GM12878 (cell line): ENCODE measurements around the gene CACNG3.

Experiments used
- CHD1 ChIP-seq: IDR thresholded peaks from 2 replicates; pipeline ENCODE4 v1.6.1; 2012; ENCODE audit warnings: low read depth, low read length, improper control_type of control experiment
- EZH2 ChIP-seq: IDR thresholded peaks from 2 replicates; pipeline ENCODE4 v1.6.1; 2012; ENCODE audit warnings: low read depth, mild to moderate bottlenecking, control low read depth, inconsistent platforms, low read length, borderline replicate concordance; ENCODE audit not compliant: control insufficient read depth
- GATAD2B ChIP-seq: fragments of 450-650 bp; conservative IDR thresholded peaks from 2 replicates; pipeline ENCODE4 v1.6.1; 2017; ENCODE audit warnings: low read depth, mild to moderate bottlenecking, moderate library complexity
- JUND ChIP-seq: IDR thresholded peaks from 2 replicates; pipeline ENCODE4 v1.6.1; 2012; ENCODE audit warnings: low read depth, mild to moderate bottlenecking, low read length, improper control_type of control experiment, moderate library complexity
- MTA3 ChIP-seq: IDR thresholded peaks from 2 replicates; pipeline ENCODE4 v1.6.1; 2012; ENCODE audit warnings: low read length, inconsistent platforms, borderline replicate concordance
- NFIC ChIP-seq: IDR thresholded peaks from 2 replicates; pipeline ENCODE4 v1.6.1; 2012; ENCODE audit warnings: low read depth, mild to moderate bottlenecking, inconsistent platforms, low read length, moderate library complexity
- POLR2A ChIP-seq: IDR thresholded peaks from 2 replicates; pipeline ENCODE4 v1.6.1; 2011; ENCODE audit warnings: low read depth, mild to moderate bottlenecking, low read length
- RFX5 ChIP-seq: IDR thresholded peaks from 2 replicates; pipeline ENCODE4 v1.6.1; 2011; ENCODE audit warnings: low read depth, low read length, improper control_type of control experiment
- SRF ChIP-seq, 2 experiments: IDR thresholded peaks; 2 replicates each; pipeline ENCODE4 v1.6.1; 2011; ENCODE audit warnings: low read depth in 2 of 2, low read length in 2 of 2, mild to moderate bottlenecking in 1 of 2, moderate library complexity in 1 of 2
- ZBED1 ChIP-seq: IDR thresholded peaks from 2 replicates; pipeline ENCODE4 v1.6.1; 2016; ENCODE audit warnings: borderline replicate concordance
- TF ChIP-seq, protein P1 (sequence below): IDR thresholded peaks from 2 replicates; pipeline ENCODE4 v1.6.1; 2011; ENCODE audit warnings: low read depth, mild to moderate bottlenecking, low read length, moderate library complexity, borderline replicate concordance; ENCODE audit errors: extremely low read depth
- TF ChIP-seq, protein P2 (sequence below): IDR thresholded peaks from 2 replicates; pipeline ENCODE4 v1.6.1; 2012; ENCODE audit warnings: low read depth, low read length, improper control_type of control experiment
- TF ChIP-seq, protein P3 (sequence below), 3 experiments: IDR thresholded peaks in 2 of 3; conservative IDR thresholded peaks in 1 of 3; 2 replicates each; pipeline ENCODE4 v1.5.1; 2011; ENCODE audit warnings: low read depth in 3 of 3, low read length in 3 of 3, mild to moderate bottlenecking in 3 of 3, control low read depth in 2 of 3, moderate library complexity in 2 of 3, inconsistent platforms in 1 of 3, mixed read lengths in 1 of 3; ENCODE audit not compliant: control insufficient read depth in 2 of 3, insufficient read depth in 1 of 3; ENCODE audit errors: extremely low read depth in 1 of 3

DNA sequence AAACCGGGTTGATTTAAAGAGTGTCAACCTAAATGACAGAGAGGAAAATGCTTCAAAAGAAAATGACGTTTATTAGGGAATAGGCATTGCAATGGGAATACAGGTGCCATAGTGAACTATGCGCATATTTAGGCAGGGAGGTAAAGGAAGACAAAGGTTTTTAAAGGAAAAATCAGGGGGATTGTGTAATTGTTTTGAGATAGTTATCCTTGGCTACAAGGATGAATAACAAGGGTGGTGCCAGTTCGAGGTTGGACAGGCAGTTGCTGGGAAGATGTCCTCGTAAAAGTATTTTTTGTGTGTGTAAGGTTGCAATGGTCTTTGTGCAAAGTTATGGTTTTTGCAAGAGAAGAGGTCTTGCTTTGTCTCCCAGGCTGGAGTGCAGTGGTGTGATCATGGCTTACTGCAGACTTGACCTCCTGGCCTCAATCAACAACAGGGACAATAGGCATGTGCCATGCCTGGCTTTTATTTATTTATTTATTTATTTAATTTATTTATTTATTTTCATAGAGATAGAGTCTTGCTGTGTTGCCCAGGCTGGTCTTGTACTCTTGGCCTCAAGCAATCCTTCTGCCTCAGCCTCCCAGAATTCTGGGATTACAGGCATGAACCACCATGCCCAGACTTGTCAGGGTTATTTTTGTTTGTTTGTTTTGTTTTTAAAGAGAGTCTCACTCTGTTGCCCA is 63.1 kb downstream of the CACNG3 start:
- TF ChIP-seq GATAD2B (no peak), CHD1 (no peak), POLR2A (no peak), RFX5 (no peak), NFIC (no peak), EZH2 (no peak), MTA3 (no peak), ZBED1 (no peak), JUND (no peak), SRF (IDR thresholded peaks at IDR 0.05; ENCODE audit: low read depth in 2 of 2, low read length in 2 of 2) (no peak)
- TF ChIP-seq, protein P1, sequence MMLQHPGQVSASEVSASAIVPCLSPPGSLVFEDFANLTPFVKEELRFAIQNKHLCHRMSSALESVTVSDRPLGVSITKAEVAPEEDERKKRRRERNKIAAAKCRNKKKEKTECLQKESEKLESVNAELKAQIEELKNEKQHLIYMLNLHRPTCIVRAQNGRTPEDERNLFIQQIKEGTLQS: no peak
- TF ChIP-seq, protein P2, sequence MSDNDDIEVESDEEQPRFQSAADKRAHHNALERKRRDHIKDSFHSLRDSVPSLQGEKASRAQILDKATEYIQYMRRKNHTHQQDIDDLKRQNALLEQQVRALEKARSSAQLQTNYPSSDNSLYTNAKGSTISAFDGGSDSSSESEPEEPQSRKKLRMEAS: no peak
- TF ChIP-seq, protein P3, sequence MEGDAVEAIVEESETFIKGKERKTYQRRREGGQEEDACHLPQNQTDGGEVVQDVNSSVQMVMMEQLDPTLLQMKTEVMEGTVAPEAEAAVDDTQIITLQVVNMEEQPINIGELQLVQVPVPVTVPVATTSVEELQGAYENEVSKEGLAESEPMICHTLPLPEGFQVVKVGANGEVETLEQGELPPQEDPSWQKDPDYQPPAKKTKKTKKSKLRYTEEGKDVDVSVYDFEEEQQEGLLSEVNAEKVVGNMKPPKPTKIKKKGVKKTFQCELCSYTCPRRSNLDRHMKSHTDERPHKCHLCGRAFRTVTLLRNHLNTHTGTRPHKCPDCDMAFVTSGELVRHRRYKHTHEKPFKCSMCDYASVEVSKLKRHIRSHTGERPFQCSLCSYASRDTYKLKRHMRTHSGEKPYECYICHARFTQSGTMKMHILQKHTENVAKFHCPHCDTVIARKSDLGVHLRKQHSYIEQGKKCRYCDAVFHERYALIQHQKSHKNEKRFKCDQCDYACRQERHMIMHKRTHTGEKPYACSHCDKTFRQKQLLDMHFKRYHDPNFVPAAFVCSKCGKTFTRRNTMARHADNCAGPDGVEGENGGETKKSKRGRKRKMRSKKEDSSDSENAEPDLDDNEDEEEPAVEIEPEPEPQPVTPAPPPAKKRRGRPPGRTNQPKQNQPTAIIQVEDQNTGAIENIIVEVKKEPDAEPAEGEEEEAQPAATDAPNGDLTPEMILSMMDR (IDR thresholded peaks at IDR 0.05 in 2 of 3, conservative IDR thresholded peaks at IDR 0.05 in 1 of 3; ENCODE audit: control insufficient read depth in 2 of 3, extremely low read depth in 1 of 3, insufficient read depth in 1 of 3, low read depth in 3 of 3, low read length in 3 of 3): no peak
